HepG2 (cell line): ENCODE data around the gene MEIOB. TPM values are rescaled to one million over a fixed set of nuclear protein-coding genes. Genes with fewer than 3 reads are reported as not detected.

Source experiments
- FOXP1 ChIP-seq, 2 experiments: fragments of 450-650 bp in 1 of 2; IDR thresholded peaks; 2 replicates each; pipeline ENCODE4 v1.6.1; 2017 to 2018; ENCODE audit warnings: antibody characterized with exemption in 1 of 2
- MEIS1 ChIP-seq: sonication (generic); formaldehyde crosslinking; IDR thresholded peaks from 2 replicates; pipeline ENCODE4 v1.9.0; 2021; ENCODE audit warnings: mild to moderate bottlenecking, missing genetic modification reagents, moderate library complexity, borderline replicate concordance
- MTA3 ChIP-seq: sonication (generic); formaldehyde crosslinking; IDR thresholded peaks from 2 replicates; pipeline ENCODE4 v1.4.0; 2020; ENCODE audit warnings: missing genetic modification reagents
- MTF2 ChIP-seq: sonication (generic); formaldehyde crosslinking; IDR thresholded peaks from 2 replicates; pipeline ENCODE4 v1.5.0; 2020; ENCODE audit warnings: missing genetic modification reagents, borderline replicate concordance
- NFKB2 ChIP-seq: sonication (generic); formaldehyde crosslinking; IDR thresholded peaks from 2 replicates; pipeline ENCODE4 v1.4.0; 2020; ENCODE audit warnings: missing genetic modification reagents, borderline replicate concordance
- NR2F2 ChIP-seq: IDR thresholded peaks from 2 replicates; pipeline ENCODE4 v1.6.1; 2012; ENCODE audit warnings: low read depth, inconsistent platforms, borderline replicate concordance
- RBM22 ChIP-seq: fragments of 200-400 bp; formaldehyde crosslinking; optimal IDR thresholded peaks from 2 replicates; pipeline ENCODE3; 2017; ENCODE audit warnings: mild to moderate bottlenecking, low read length, moderate library complexity
- RORA ChIP-seq: sonication (generic); formaldehyde crosslinking; IDR thresholded peaks from 2 replicates; pipeline ENCODE4 v1.5.0; 2020; ENCODE audit warnings: mild to moderate bottlenecking, missing genetic modification reagents, moderate library complexity
- TRIM24 ChIP-seq: sonication (generic); formaldehyde crosslinking; IDR thresholded peaks from 2 replicates; pipeline ENCODE4 v1.8.0; 2022; ENCODE audit warnings: mild to moderate bottlenecking, missing genetic modification reagents
- ZNF543 ChIP-seq: sonication (generic); formaldehyde crosslinking; IDR thresholded peaks from 2 replicates; pipeline ENCODE4 v1.4.0; 2020; ENCODE audit warnings: mild to moderate bottlenecking, missing genetic modification reagents
- ZNF614 ChIP-seq: IDR thresholded peaks from 2 replicates; pipeline ENCODE4 v1.6.1; 2018; ENCODE audit warnings: missing biosample characterization, missing genetic modification reagents, inconsistent platforms, borderline replicate concordance
- polyA plus RNA-seq, 8 experiments: library from polyadenylated mRNA; depleted of rRNA in 3 of 8; stranded (reverse) in 7 of 8; unstranded in 1 of 8; fragments of >200 nt; fragmentation: Illumina TruSeq in 4 of 8; extraction: Trizol in 4 of 8; gene quantifications; 2 replicates each; pipeline versions ENCODE4 v1.2.1 to v1.2.3, GENCODE V29; 2011 to 2016; ENCODE audit warnings: low read depth in 4 of 8, missing spikeins in 1 of 8, mixed read lengths in 1 of 8; ENCODE audit not compliant: insufficient read depth in 1 of 8
- total RNA-seq, 5 experiments: library from RNA; depleted of rRNA; stranded (reverse); fragments of >200 nt; fragmentation: Illumina TruSeq; extraction: Trizol; gene quantifications; 2 replicates each; pipeline ENCODE4 v1.2.3, GENCODE V29; 2016; ENCODE audit warnings: low read depth in 1 of 5
- TF ChIP-seq, protein P1 (sequence below): sonication (generic); formaldehyde crosslinking; IDR thresholded peaks from 2 replicates; pipeline ENCODE4 v1.5.1; 2020; ENCODE audit warnings: mild to moderate bottlenecking, moderate library complexity, missing genetic modification reagents
- TF ChIP-seq, protein P2 (sequence below): sonication (generic); formaldehyde crosslinking; IDR thresholded peaks from 2 replicates; pipeline ENCODE4 v1.4.0; 2020; ENCODE audit warnings: mild to moderate bottlenecking, missing genetic modification reagents
- TF ChIP-seq, protein P3 (sequence below): sonication (generic); formaldehyde crosslinking; IDR thresholded peaks from 2 replicates; pipeline ENCODE4 v1.5.1; 2020; ENCODE audit warnings: mild to moderate bottlenecking, missing genetic modification reagents
- TF ChIP-seq, protein P4 (sequence below): sonication (generic); formaldehyde crosslinking; IDR thresholded peaks from 2 replicates; pipeline ENCODE4 v1.8.1; 2022; ENCODE audit warnings: low read depth, mild to moderate bottlenecking, missing genetic modification reagents
- TF ChIP-seq, protein P5 (sequence below): sonication (generic); formaldehyde crosslinking; IDR thresholded peaks from 2 replicates; pipeline ENCODE4 v1.8.0; 2022; ENCODE audit warnings: missing genetic modification reagents, low read depth, mild to moderate bottlenecking, borderline replicate concordance

MEIOB gene
- total and polyA plus RNA-seq, 2 of the 13 experiments (the other 11 are each of a cell fraction or from before 2014, with no cell fraction given) = 0.17 TPM; not detected in 1

DNA sequence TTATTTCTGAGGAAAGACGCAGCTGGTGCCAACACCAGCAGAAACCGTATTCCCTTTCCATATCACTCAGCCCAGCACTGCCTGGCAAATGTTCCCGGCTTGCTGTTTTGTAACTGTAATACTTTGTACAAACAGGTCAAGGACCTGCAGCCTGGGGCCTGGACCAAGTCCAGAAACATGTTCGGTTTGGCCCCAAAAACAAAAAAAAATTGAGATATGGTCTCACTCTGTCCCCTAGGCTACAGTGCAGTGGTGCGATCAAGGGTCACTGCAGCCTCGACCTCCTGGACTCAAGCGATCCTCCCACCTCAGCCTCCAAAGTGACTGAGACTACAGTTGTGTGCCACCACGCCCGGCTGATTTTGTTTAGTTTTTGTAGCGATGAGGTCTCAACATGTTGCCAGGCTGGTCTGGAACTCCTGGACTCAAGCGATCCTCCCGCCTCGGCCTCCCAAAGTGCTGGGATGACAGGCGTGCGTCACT lies 46.5 kb downstream of the MEIOB start (continued):
- TF ChIP-seq RORA = peak; percentile 79; the same call in 1 of the 2 replicates
- TF ChIP-seq MEIS1 (CRISPR knock-in tag) = peak; percentile 48; the same call in 1 of the 2 replicates
- TF ChIP-seq, protein P1, sequence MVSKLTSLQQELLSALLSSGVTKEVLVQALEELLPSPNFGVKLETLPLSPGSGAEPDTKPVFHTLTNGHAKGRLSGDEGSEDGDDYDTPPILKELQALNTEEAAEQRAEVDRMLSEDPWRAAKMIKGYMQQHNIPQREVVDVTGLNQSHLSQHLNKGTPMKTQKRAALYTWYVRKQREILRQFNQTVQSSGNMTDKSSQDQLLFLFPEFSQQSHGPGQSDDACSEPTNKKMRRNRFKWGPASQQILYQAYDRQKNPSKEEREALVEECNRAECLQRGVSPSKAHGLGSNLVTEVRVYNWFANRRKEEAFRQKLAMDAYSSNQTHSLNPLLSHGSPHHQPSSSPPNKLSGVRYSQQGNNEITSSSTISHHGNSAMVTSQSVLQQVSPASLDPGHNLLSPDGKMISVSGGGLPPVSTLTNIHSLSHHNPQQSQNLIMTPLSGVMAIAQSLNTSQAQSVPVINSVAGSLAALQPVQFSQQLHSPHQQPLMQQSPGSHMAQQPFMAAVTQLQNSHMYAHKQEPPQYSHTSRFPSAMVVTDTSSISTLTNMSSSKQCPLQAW = peak; percentile 43; the same call in 1 of the 2 replicates
- TF ChIP-seq, protein P2, sequence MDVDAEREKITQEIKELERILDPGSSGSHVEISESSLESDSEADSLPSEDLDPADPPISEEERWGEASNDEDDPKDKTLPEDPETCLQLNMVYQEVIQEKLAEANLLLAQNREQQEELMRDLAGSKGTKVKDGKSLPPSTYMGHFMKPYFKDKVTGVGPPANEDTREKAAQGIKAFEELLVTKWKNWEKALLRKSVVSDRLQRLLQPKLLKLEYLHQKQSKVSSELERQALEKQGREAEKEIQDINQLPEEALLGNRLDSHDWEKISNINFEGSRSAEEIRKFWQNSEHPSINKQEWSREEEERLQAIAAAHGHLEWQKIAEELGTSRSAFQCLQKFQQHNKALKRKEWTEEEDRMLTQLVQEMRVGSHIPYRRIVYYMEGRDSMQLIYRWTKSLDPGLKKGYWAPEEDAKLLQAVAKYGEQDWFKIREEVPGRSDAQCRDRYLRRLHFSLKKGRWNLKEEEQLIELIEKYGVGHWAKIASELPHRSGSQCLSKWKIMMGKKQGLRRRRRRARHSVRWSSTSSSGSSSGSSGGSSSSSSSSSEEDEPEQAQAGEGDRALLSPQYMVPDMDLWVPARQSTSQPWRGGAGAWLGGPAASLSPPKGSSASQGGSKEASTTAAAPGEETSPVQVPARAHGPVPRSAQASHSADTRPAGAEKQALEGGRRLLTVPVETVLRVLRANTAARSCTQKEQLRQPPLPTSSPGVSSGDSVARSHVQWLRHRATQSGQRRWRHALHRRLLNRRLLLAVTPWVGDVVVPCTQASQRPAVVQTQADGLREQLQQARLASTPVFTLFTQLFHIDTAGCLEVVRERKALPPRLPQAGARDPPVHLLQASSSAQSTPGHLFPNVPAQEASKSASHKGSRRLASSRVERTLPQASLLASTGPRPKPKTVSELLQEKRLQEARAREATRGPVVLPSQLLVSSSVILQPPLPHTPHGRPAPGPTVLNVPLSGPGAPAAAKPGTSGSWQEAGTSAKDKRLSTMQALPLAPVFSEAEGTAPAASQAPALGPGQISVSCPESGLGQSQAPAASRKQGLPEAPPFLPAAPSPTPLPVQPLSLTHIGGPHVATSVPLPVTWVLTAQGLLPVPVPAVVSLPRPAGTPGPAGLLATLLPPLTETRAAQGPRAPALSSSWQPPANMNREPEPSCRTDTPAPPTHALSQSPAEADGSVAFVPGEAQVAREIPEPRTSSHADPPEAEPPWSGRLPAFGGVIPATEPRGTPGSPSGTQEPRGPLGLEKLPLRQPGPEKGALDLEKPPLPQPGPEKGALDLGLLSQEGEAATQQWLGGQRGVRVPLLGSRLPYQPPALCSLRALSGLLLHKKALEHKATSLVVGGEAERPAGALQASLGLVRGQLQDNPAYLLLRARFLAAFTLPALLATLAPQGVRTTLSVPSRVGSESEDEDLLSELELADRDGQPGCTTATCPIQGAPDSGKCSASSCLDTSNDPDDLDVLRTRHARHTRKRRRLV (CRISPR knock-in tag) = 0 out of 2 replicates have a peak, but pooled peaks have one; percentile 48
- TF ChIP-seq, protein P3, sequence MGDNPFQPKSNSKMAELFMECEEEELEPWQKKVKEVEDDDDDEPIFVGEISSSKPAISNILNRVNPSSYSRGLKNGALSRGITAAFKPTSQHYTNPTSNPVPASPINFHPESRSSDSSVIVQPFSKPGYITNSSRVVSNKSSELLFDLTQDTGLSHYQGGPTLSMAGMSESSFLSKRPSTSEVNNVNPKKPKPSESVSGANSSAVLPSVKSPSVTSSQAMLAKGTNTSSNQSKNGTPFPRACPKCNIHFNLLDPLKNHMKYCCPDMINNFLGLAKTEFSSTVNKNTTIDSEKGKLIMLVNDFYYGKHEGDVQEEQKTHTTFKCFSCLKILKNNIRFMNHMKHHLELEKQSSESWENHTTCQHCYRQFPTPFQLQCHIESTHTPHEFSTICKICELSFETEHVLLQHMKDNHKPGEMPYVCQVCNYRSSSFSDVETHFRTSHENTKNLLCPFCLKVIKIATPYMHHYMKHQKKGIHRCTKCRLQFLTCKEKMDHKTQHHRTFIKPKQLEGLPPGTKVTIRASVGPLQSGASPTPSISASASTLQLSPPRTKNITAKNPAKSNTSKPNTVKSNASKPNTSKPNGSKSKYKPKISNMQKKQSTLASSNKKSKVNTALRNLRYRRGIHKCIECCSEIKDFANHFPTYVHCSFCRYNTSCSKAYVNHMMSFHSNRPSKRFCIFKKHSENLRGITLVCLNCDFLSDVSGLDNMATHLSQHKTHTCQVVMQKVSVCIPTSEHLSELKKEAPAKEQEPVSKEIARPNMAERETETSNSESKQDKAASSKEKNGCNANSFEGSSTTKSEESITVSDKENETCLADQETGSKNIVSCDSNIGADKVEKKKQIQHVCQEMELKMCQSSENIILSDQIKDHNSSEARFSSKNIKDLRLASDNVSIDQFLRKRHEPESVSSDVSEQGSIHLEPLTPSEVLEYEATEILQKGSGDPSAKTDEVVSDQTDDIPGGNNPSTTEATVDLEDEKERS (CRISPR knock-in tag) = peak; percentile 97
- peak; percentile 18; the same call in 1 of the 2 replicates for TF ChIP-seq ZNF614 (CRISPR knock-in tag)
- no peak for TF ChIP-seq ZNF543 (CRISPR knock-in tag)
- TF ChIP-seq MTA3 (CRISPR knock-in tag) = no peak
- peak; percentile 27; the same call in 1 of the 2 replicates for TF ChIP-seq NFKB2 (CRISPR knock-in tag)
- TF ChIP-seq NR2F2 = peak; percentile 60; the same call in 1 of the 2 replicates
- no peak for TF ChIP-seq TRIM24 (CRISPR knock-in tag)
- TF ChIP-seq, protein P4, sequence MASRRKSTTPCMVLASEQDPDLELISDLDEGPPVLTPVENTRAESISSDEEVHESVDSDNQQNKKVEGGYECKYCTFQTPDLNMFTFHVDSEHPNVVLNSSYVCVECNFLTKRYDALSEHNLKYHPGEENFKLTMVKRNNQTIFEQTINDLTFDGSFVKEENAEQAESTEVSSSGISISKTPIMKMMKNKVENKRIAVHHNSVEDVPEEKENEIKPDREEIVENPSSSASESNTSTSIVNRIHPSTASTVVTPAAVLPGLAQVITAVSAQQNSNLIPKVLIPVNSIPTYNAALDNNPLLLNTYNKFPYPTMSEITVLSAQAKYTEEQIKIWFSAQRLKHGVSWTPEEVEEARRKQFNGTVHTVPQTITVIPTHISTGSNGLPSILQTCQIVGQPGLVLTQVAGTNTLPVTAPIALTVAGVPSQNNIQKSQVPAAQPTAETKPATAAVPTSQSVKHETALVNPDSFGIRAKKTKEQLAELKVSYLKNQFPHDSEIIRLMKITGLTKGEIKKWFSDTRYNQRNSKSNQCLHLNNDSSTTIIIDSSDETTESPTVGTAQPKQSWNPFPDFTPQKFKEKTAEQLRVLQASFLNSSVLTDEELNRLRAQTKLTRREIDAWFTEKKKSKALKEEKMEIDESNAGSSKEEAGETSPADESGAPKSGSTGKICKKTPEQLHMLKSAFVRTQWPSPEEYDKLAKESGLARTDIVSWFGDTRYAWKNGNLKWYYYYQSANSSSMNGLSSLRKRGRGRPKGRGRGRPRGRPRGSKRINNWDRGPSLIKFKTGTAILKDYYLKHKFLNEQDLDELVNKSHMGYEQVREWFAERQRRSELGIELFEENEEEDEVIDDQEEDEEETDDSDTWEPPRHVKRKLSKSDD (CRISPR knock-in tag) = peak; percentile 22; the same call in 1 of the 2 replicates
- TF ChIP-seq MTF2 = no peak
- TF ChIP-seq RBM22 = no peak
- TF ChIP-seq, protein P5, sequence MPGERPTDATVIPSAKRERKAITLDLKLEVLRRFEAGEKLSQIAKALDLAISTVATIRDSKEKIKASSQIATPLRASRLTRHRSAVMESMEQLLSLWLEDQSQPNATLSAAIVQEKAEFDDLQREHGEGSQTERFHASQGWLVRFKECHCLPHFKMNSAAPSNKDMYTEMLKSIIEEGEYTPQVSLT (CRISPR knock-in tag) = no peak
- no peak for TF ChIP-seq FOXP1 (IDR thresholded peaks at IDR 0.05)
- TF ChIP-seq FOXP1 (CRISPR knock-in tag; IDR thresholded peaks at IDR 0.05) = no peak
